ENCODE measurements around the gene STAT1. TPM values are rescaled to one million over a fixed set of nuclear protein-coding genes. Genes with fewer than 3 reads are reported as not detected.

Gene STAT1
- total RNA-seq, 1 experiment from 2014 or later = 73.4 TPM

DNA sequence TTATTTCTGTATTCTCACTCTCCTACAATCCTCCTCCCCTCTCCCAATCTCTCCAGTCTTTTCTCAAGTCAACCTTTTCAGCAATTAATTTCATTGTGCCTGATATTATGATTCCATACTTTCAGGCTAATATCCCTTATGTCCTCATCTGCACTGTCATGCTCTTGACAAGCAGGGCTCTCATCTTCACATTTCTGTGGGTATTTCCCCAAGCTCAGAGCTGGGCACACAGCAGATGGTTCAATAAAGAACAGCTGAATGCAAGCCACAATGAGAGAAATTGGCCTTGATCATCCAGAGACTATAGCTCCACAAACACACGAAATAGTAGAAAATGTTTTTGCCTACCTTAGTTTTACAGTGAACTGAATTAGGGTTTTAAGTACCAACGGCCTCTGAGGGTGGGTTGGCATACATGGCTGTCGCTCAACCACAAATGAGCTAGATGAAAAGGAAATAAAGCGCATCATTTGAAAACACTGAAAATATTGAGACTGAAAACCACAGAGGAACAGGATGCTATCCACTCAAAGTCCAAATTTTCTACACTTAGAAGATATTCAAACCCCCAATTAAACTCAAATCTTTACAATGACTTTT, 47.5 kb upstream of the STAT1 start:
- DNase-seq (ENCODE audit: low read depth, low spot score) (no peak), ATAC-seq (no peak)
- Histone ChIP-seq H3K27me3 (ENCODE audit: control insufficient read depth, insufficient read depth, low read length) (no peaks in the 10 kb centered on the region; the same call in 1 of the 2 replicates), H3K36me3 (ENCODE audit: control insufficient read depth, insufficient read depth, low read length) (no peaks in the 10 kb centered on the region), H3K27ac (ENCODE audit: low read length) (no peak overlapping the region), H3K4me1 (ENCODE audit: control insufficient read depth, insufficient read depth, low read length) (no peaks in the 10 kb centered on the region), H3K9me3 (ENCODE audit: control insufficient read depth, insufficient read depth, low read depth, low read length) (no peaks in the 10 kb centered on the region), H3K4me3 (ENCODE audit: low read depth in 2 of 2, low read length in 2 of 2) (no peak overlapping the region)
- intact Hi-C loops (cut with micrococcal nuclease; ENCODE audit: unreplicated experiment) (no loop called here), in situ Hi-C loops (cut with HindIII; ENCODE audit: low pct_unique_long_range_greater_than_20kb, low sequenced_read_pairs) (no loop called here)
- no TSS peak for BruUV-seq (replicated peaks)
- CTCF ChIA-PET = no interaction called here
- TF ChIP-seq SIN3A (IDR thresholded peaks at IDR 0.05; ENCODE audit: borderline replicate concordance, insufficient read depth, low read depth, low read length) (no peak), TCF7L2 (IDR thresholded peaks at IDR 0.05; ENCODE audit: low read depth, low read length) (no peak)
- TF ChIP-seq, protein P1, sequence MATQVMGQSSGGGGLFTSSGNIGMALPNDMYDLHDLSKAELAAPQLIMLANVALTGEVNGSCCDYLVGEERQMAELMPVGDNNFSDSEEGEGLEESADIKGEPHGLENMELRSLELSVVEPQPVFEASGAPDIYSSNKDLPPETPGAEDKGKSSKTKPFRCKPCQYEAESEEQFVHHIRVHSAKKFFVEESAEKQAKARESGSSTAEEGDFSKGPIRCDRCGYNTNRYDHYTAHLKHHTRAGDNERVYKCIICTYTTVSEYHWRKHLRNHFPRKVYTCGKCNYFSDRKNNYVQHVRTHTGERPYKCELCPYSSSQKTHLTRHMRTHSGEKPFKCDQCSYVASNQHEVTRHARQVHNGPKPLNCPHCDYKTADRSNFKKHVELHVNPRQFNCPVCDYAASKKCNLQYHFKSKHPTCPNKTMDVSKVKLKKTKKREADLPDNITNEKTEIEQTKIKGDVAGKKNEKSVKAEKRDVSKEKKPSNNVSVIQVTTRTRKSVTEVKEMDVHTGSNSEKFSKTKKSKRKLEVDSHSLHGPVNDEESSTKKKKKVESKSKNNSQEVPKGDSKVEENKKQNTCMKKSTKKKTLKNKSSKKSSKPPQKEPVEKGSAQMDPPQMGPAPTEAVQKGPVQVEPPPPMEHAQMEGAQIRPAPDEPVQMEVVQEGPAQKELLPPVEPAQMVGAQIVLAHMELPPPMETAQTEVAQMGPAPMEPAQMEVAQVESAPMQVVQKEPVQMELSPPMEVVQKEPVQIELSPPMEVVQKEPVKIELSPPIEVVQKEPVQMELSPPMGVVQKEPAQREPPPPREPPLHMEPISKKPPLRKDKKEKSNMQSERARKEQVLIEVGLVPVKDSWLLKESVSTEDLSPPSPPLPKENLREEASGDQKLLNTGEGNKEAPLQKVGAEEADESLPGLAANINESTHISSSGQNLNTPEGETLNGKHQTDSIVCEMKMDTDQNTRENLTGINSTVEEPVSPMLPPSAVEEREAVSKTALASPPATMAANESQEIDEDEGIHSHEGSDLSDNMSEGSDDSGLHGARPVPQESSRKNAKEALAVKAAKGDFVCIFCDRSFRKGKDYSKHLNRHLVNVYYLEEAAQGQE (IDR thresholded peaks at IDR 0.05; ENCODE audit: insufficient read depth in 1 of 2, low read depth in 2 of 2, low read length in 1 of 2) = no peak
- TF ChIP-seq, protein P2, sequence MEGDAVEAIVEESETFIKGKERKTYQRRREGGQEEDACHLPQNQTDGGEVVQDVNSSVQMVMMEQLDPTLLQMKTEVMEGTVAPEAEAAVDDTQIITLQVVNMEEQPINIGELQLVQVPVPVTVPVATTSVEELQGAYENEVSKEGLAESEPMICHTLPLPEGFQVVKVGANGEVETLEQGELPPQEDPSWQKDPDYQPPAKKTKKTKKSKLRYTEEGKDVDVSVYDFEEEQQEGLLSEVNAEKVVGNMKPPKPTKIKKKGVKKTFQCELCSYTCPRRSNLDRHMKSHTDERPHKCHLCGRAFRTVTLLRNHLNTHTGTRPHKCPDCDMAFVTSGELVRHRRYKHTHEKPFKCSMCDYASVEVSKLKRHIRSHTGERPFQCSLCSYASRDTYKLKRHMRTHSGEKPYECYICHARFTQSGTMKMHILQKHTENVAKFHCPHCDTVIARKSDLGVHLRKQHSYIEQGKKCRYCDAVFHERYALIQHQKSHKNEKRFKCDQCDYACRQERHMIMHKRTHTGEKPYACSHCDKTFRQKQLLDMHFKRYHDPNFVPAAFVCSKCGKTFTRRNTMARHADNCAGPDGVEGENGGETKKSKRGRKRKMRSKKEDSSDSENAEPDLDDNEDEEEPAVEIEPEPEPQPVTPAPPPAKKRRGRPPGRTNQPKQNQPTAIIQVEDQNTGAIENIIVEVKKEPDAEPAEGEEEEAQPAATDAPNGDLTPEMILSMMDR (IDR thresholded peaks at IDR 0.05) = no peak
- POLR2A ChIA-PET = no interaction called here

DNA sequence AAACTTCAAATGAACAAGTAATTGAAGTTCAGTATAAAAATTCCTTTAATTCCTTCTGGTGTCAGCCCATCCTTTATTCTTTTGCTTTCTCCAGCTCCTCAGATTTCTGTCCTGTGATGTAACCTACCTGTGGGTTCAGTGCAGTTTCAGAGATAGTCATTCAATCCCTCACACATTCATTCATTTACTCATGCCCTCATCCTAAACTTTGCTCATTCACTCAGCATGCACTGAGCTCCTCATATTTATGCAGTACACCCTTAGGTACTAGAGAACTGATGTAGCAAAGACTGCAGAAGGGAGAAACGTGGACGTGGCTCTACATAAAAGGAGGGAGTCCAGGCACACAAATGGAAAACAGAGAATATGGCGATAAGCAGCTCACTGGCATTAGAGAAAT, 45.3 kb upstream of the STAT1 start:
- in situ Hi-C loops (cut with HindIII; ENCODE audit: low pct_unique_long_range_greater_than_20kb, low sequenced_read_pairs) = no loop called here

More for the DNA sequence above, 45.3 kb upstream of the STAT1 start:
- no peak overlapping the region for H3K4me3 ChIP-seq (ENCODE audit: low read depth in 2 of 2, low read length in 2 of 2)
- H3K27ac ChIP-seq (ENCODE audit: low read length) = no peak overlapping the region
- ChIA-PET POLR2A (interaction anchor here (0.6 kb wide), 1 partner anchor 164 kb away, joined by 4 read pairs; no protein-coding TSS in a partner anchor), CTCF (no interaction called here)
- no TSS peak for BruUV-seq (replicated peaks)
- no peaks in the 10 kb centered on the region for H3K36me3 ChIP-seq (ENCODE audit: control insufficient read depth, insufficient read depth, low read length)
- ATAC-seq = no peak
- no peaks in the 10 kb centered on the region for H3K4me1 ChIP-seq (ENCODE audit: control insufficient read depth, insufficient read depth, low read length)
- intact Hi-C loops (cut with micrococcal nuclease; ENCODE audit: unreplicated experiment) = no loop called here
- no peaks in the 10 kb centered on the region for H3K27me3 ChIP-seq (ENCODE audit: control insufficient read depth, insufficient read depth, low read length)
- H3K9me3 ChIP-seq (ENCODE audit: control insufficient read depth, insufficient read depth, low read depth, low read length) = no peaks in the 10 kb centered on the region
- TF ChIP-seq, protein P2 (IDR thresholded peaks at IDR 0.05) = no peak
- TF ChIP-seq POLR2AphosphoS5 (IDR thresholded peaks at IDR 0.05; ENCODE audit: low read depth, low read length) (no peak), TCF7L2 (IDR thresholded peaks at IDR 0.05; ENCODE audit: low read depth, low read length) (no peak), SIN3A (IDR thresholded peaks at IDR 0.05; ENCODE audit: borderline replicate concordance, insufficient read depth, low read depth, low read length) (no peak)
- TF ChIP-seq, protein P1 (IDR thresholded peaks at IDR 0.05; ENCODE audit: insufficient read depth in 1 of 2, low read depth in 2 of 2, low read length in 1 of 2) = no peak
- DNase-seq (ENCODE audit: low read depth, low spot score) = no peak
